Placental pericyte (primary cell): ENCODE results near the gene NHLRC4. TPM values are rescaled to one million over a fixed set of nuclear protein-coding genes. Genes with fewer than 3 reads are reported as not detected.

Experiments
- small RNA-seq: library from RNA; depleted of rRNA; stranded (forward); fragments of <200 nt; gene quantifications from one replicate; pipeline ENCODE3, GENCODE V24; 2012; ENCODE audit warnings: low replicate concordance
- total RNA-seq: library from RNA; depleted of rRNA; stranded (reverse); fragments of >200 nt; gene quantifications from 2 replicates; pipeline ENCODE4 v1.2.3, GENCODE V29; 2012

The NHLRC4 gene, protein sequence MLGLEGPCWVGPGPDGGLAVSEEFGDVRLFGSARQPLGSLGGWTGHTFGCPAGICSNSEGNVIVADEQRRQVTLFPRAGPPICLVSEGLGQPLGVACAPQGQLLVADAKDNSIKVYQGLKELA
- total RNA-seq, result 2.6 TPM in 2 replicates

DNA sequence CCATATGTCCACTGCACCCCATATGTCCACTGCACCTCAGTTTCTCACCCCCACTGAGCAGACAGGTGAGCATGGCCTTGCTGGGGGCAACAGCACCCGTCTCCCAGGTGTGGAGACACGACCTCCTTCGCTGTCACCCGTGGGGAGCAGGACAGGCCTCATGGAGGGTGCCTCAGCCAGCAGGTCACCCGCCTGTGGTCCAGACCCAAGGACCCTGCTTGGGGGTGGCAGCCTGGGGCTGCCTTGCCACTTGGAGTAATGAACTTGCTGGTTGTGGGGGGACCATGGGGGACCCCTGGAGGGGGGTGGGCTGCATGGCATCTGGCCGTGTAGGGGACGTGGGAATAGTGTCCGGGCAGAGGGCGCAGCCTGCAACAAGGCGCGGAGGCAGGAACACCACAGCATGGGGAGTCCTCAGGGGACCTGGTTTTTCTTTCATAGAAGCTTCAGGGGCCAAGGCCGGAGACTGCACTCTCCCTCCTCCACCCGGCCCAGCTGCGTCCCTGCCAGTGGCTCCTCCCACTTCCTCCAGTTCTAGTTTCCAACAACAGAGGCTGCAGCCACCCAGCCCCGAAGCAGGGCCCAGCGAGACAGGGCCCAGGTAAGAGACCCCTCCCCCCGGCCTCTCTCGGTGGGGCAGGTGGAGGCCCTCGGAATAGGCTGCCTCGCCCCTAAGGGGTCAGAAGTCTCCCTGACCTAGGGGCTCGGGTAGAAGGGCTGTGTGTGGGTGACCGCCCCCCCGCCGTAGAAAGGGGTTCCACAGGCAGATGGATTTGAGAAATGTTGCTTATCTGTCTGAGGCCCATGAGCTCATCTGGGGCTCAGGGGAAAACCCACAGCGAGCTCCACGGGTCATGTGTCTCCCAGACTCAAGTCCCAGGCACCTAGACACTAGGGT is at the start of gene NHLRC4:
Gene NHLRC4 (plus strand): TSS at position 531 of the 898 bp plus-strand sequence. CDS start 1,043 bp downstream, outside the sequence.

DNA sequence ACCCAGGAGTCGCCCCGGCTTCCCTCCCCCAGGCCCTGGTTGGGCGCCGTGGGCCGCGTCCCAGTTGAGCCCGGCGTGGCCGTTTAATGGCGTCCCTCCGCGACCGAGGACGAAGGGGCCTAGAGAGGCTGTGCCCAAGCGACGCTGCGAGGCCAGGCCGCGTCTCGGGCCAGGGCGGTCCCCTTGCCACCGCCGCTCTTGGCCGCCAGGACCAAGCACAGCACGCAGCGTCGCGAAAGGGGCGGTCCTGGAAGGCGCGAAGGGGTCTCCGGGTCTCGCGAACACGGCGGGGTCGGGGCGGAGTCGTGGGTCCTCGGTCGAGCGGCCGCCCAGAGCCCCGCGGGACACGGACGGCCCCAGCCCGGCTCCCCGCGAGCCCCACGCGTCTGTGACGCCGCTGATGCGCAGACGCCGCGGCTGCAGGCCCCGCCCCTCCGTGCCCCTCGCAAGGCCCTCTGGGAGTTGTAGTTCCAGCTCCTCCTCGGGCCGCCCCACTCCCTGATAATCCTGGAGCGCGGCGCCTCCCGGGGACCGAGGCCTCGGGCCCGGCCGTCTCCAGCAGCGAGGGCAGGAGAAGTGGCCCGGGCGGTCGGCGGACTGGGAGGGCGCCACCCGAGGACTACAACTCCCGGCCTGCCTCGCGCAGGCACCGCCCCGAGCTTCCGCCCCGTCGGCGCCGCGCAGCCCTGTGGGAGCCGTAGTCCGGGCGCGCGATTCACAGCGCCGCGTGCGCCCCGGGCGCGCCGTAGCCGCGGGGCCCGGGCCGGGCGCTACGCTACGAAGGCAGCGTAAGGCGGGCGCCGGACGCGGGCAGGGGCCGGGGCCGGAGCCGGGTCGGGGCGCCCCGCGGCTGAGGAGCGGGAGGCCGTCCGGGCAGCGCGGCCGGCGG is 39.5 kb upstream of the NHLRC4 start, which contains the start of gene CAPN15:
Gene CAPN15 (plus strand): TSS at position 698 of the 889 bp plus-strand sequence. CDS start 19,127 bp downstream, outside the sequence.

DNA sequence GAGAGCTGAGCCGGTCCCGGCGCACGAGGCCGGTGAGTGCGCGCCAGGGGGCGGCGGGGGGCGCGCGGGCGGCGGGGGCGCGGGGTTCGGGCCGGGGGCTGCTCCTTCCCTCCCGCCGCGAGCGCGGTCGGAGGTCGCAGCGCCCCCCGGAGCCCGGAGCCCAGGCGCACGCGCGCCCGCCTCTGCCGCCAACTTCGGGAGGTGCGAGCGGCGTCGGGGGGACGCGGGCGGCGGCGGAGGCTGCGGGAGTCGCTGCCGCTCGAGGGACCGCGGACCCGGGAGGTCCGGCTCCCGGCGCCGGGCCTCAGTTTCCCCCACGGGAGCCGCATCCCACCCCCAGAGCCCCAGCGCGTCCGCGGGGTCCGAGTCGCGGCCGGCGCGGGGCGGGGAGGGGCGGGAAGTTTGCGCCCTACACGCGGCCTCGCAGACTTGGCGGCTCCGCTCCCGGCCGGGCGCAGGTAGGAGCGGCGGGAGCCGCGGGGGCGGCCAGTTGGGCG is 6.6 kb upstream of the NHLRC4 start, which contains the start of gene PRR35:
Gene PRR35 (plus strand): TSS at position 191 of the 497 bp plus-strand sequence. CDS start 2,901 bp downstream, outside the sequence.

DNA sequence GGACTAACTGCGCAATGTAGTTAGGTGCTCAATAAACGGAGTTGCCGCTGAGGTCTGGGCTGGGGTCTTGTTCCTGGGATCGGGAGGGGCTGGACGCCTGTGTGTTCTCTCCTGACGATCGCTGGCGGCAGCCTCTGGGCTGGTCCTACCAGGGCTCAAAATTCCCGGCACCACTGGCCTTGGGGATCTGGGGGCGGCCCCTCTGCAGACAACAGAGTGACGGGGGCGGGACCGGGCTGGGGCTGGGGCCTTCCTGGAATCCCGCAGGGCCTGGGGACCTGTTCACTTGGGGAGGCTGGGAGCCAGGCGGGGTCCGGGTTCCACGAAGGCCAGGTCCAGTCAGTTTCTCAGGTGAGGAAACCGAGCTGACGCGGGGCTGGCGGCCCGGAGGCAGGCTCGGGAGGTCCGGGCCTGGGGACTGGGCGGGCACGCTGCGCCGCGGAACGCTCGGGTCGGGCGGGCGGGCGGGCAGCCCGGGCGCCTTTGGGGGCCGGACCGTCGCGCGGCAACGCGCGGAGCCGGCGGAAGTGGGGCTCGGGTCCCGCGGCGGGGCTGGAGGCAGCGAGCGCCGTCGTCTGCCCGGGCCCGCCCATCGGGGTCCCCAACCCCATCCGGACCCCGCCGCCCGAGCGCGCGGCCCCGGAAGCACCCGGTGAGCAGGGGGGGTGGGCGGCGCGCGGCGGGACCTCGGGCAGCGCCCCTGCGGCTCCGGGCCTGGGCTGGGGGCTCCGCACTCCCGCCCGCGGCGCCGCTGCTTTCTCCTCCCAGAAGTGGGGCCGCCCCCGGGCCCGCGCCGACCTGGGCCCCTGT is 2.8 kb downstream of the NHLRC4 start, which contains the start of gene PIGQ:
Gene PIGQ (plus strand): TSS at position 524 of the 810 bp plus-strand sequence. CDS start 4,107 bp downstream, outside the sequence.

DNA sequence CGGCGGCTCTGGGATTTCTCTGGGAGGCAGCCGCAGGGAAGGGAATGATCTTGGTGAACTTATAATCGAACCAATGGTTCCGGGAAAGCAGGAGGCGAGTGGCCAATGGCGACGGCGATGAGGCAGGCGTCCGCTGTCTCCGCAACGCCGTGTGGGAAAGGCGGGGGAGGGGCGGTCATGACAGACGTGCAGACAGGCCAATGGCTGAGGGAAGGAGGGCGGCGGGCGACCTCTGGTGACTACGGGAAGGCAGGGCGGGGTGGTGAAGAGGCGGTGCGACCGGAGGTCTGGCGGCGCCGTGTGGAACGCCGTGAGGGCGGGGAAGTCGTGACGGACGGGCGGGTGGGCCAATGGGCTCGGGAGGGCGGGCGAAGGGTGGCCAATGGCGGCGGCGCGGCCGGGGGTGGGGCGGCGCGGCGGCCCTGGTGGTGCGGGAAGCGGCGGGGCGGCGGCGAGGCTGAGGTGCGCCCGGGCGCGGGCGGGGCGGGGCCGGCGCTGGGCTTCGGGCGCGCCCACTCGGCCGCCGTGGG is 22.9 kb downstream of the NHLRC4 start, which contains the start of gene RAB40C:
Gene RAB40C (plus strand): TSS at position 409 of the 530 bp plus-strand sequence. CDS start 226 bp downstream, outside the sequence.

Small RNA genes within 50 kb of the gene (small RNA-seq; reads per million reads assigned to genes)
- gene MIR3176, result not detected
- gene MIR5587, result 0.33 reads per million, percentile 3 among the genes with 10 or more reads in this experiment
- gene Z98883.1, result not detected

Other genes starting within 250 kb of the NHLRC4 start
- gene AXIN1, start 214.3 kb upstream of the NHLRC4 start, total RNA-seq, result 25.8 and 28.2 TPM in 2 replicates
- gene MRPL28, start 196.5 kb upstream of the NHLRC4 start, total RNA-seq, result 76.4 and 85.0 TPM in 2 replicates
- 109 and 146 TPM in 2 replicates for gene PGAP6, start 185.0 kb upstream of the NHLRC4 start, total RNA-seq
- 96.1 and 115 TPM in 2 replicates for gene NME4, start 169.8 kb upstream of the NHLRC4 start, total RNA-seq
- gene DECR2, start 165.1 kb upstream of the NHLRC4 start, total RNA-seq, result 8.8 and 10.2 TPM in 2 replicates
- 23.2 and 27.8 TPM in 2 replicates for gene RAB11FIP3, start 141.4 kb upstream of the NHLRC4 start, total RNA-seq
- 68.9 and 91.9 TPM in 2 replicates for gene CAPN15, start 39.3 kb upstream of the NHLRC4 start, total RNA-seq
- gene PRR35, start 6.6 kb upstream of the NHLRC4 start, total RNA-seq, result 0.14 TPM in 1 of 2 replicates, not detected in the other
- 27.8 and 33.5 TPM in 2 replicates for gene PIGQ, start 3.0 kb downstream of the NHLRC4 start, total RNA-seq
- 15.3 and 16.5 TPM in 2 replicates for gene RAB40C, start 23.1 kb downstream of the NHLRC4 start, total RNA-seq
- gene WFIKKN1, start 64.0 kb downstream of the NHLRC4 start, total RNA-seq, result 0.14 and 0.22 TPM in 2 replicates
- gene METTL26, start 69.3 kb downstream of the NHLRC4 start, total RNA-seq, result 99.1 and 106 TPM in 2 replicates
- 11.5 and 16.6 TPM in 2 replicates for gene MCRIP2, start 74.8 kb downstream of the NHLRC4 start, total RNA-seq
- gene WDR90, start 82.4 kb downstream of the NHLRC4 start, total RNA-seq, result 12.3 and 22.6 TPM in 2 replicates
- gene RHOT2, start 101.1 kb downstream of the NHLRC4 start, total RNA-seq, result 56.5 and 67.4 TPM in 2 replicates
- 2.3 and 2.4 TPM in 2 replicates for gene RHBDL1, start 108.7 kb downstream of the NHLRC4 start, total RNA-seq
- 91.5 and 131 TPM in 2 replicates for gene STUB1, start 113.4 kb downstream of the NHLRC4 start, total RNA-seq
- 45.7 and 62.3 TPM in 2 replicates for gene JMJD8, start 117.3 kb downstream of the NHLRC4 start, total RNA-seq
- 12.9 and 15.8 TPM in 2 replicates for gene WDR24, start 123.4 kb downstream of the NHLRC4 start, total RNA-seq
- 0.22 TPM in 1 of 2 replicates, not detected in the other for gene FBXL16, start 138.8 kb downstream of the NHLRC4 start, total RNA-seq
- 10.1 and 40.1 TPM in 2 replicates for gene METRN, start 148.1 kb downstream of the NHLRC4 start, total RNA-seq
- gene ANTKMT, start 154.1 kb downstream of the NHLRC4 start, total RNA-seq, result 25.4 and 30.6 TPM in 2 replicates
- gene CCDC78, start 159.4 kb downstream of the NHLRC4 start, total RNA-seq, result 1.1 and 3.1 TPM in 2 replicates
- gene HAGHL, start 160.1 kb downstream of the NHLRC4 start, total RNA-seq, result 8.3 and 23.4 TPM in 2 replicates
- gene CIAO3, start 174.0 kb downstream of the NHLRC4 start, total RNA-seq, result 25.2 and 40.8 TPM in 2 replicates
- gene MSLN, start 193.7 kb downstream of the NHLRC4 start, total RNA-seq, result not detected in 2 replicates
- 33.3 and 54.4 TPM in 2 replicates for gene RPUSD1, start 221.4 kb downstream of the NHLRC4 start, total RNA-seq
- 2.2 and 36.9 TPM in 2 replicates for gene CHTF18, start 221.6 kb downstream of the NHLRC4 start, total RNA-seq
- not detected in 2 replicates for gene GNG13, start 233.7 kb downstream of the NHLRC4 start, total RNA-seq